Thyroid gland (tissue), 4 donors: ENCODE measurements around the gene L1TD1.

Source experiments
- POLR2A ChIP-seq, 2 donors: fragments of 450-650 bp; IDR thresholded peaks; one replicate each; pipeline ENCODE4 v1.6.1; 2017; ENCODE audit warnings: antibody characterized with exemption in 2 of 2, mild to moderate bottlenecking in 2 of 2, moderate library complexity in 1 of 2
- TF ChIP-seq, protein P1 (sequence below), 6 experiments: fragments of 200-600 bp in 3 of 6; fragments of 450-650 bp in 3 of 6; sonication (generic) in 3 of 6; IDR thresholded peaks; one replicate each; pipeline ENCODE4 v1.5.1; 2016 to 2019; ENCODE audit warnings: antibody characterized with exemption in 6 of 6, mild to moderate bottlenecking in 2 of 6, inconsistent platforms in 1 of 6, moderate library complexity in 1 of 6

DNA sequence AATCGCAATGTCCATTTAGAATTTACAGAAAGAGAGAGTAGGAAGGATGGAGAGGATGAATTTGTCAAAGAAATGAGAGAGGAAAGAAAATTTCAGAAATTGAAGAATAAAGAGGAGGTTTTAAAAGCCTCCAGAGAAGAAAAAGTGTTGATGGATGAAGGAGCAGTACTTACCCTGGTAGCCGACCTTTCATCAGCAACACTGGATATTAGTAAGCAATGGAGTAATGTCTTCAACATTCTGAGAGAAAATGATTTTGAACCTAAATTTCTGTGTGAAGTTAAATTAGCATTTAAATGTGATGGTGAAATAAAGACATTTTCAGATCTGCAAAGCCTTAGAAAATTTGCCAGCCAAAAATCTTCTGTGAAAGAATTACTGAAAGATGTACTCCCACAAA is 12.5 kb downstream of the L1TD1 start:
- TF ChIP-seq, protein P1, sequence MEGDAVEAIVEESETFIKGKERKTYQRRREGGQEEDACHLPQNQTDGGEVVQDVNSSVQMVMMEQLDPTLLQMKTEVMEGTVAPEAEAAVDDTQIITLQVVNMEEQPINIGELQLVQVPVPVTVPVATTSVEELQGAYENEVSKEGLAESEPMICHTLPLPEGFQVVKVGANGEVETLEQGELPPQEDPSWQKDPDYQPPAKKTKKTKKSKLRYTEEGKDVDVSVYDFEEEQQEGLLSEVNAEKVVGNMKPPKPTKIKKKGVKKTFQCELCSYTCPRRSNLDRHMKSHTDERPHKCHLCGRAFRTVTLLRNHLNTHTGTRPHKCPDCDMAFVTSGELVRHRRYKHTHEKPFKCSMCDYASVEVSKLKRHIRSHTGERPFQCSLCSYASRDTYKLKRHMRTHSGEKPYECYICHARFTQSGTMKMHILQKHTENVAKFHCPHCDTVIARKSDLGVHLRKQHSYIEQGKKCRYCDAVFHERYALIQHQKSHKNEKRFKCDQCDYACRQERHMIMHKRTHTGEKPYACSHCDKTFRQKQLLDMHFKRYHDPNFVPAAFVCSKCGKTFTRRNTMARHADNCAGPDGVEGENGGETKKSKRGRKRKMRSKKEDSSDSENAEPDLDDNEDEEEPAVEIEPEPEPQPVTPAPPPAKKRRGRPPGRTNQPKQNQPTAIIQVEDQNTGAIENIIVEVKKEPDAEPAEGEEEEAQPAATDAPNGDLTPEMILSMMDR (IDR thresholded peaks at IDR 0.05): no peak
- TF ChIP-seq POLR2A (IDR thresholded peaks at IDR 0.05): no peak
